Measurements from ENCODE around the gene DNMT3B.
A peak's percentile ranks its signal among the peaks of the same experiment; 100 is the strongest.
"Not testable (repeated sequence)": the region's sequence is repeated elsewhere in the genome, so short reads cannot be mapped to it uniquely, and the experiment has no call there.

The DNMT3B gene

GRCh38 chr20:32761831-32762753 is at the start of gene DNMT3B:
Gene DNMT3B, plus strand, starts transcription at chr20:32762385. Its CDS starts 17,939 bp downstream, at chr20:32780324.
- Mint-ChIP-seq H3K27me3 (ENCODE audit: low read depth) (peaks cover 14% of the 10 kb centered on the region), H3K36me3 (ENCODE audit: low read depth) (no peaks in the 10 kb centered on the region), H3K4me3 (peak within 1 kb of the TSS; percentile 90), H3K27ac (peak within 1 kb of the TSS; percentile 76), H3K9me3 (no peaks in the 10 kb centered on the region), H3K4me1 (ENCODE audit: low read depth) (peaks cover 16% of the 10 kb centered on the region)
- peak; percentile 77 for DNase-seq (ENCODE audit: low spot score)

GRCh38 chr20:32718749-32719348 is 43.3 kb upstream of the DNMT3B start:
- no peak for DNase-seq (ENCODE audit: low spot score)
- Mint-ChIP-seq H3K9me3 (no peaks in the 10 kb centered on the region), H3K27ac (peak overlapping the region; percentile 20), H3K27me3 (ENCODE audit: low read depth) (no peaks in the 10 kb centered on the region), H3K36me3 (ENCODE audit: low read depth) (peaks cover 22% of the 10 kb centered on the region), H3K4me3 (no peak overlapping the region), H3K4me1 (ENCODE audit: low read depth) (no peaks in the 10 kb centered on the region)

GRCh38 chr20:32727683-32728082 is 34.5 kb upstream of the DNMT3B start:
- Mint-ChIP-seq H3K27ac (no peak overlapping the region), H3K36me3 (ENCODE audit: low read depth) (peaks cover 34% of the 10 kb centered on the region), H3K4me3 (no peak overlapping the region), H3K4me1 (ENCODE audit: low read depth) (peaks cover 14% of the 10 kb centered on the region), H3K27me3 (ENCODE audit: low read depth) (no peaks in the 10 kb centered on the region), H3K9me3 (no peaks in the 10 kb centered on the region)
- no peak for DNase-seq (ENCODE audit: low spot score)

GRCh38 chr20:32728435-32728834 is 33.8 kb upstream of the DNMT3B start:
- not testable (repeated sequence) for H3K9me3 Mint-ChIP-seq; H3K4me3 Mint-ChIP-seq; H3K27me3 Mint-ChIP-seq (ENCODE audit: low read depth); H3K27ac Mint-ChIP-seq; DNase-seq (ENCODE audit: low spot score)
- H3K4me1 Mint-ChIP-seq (ENCODE audit: low read depth): peaks cover 14% of the 10 kb centered on the region
- peaks cover 34% of the 10 kb centered on the region for H3K36me3 Mint-ChIP-seq (ENCODE audit: low read depth)

GRCh38 chr20:32729334-32729733 is 32.9 kb upstream of the DNMT3B start:
- not testable (repeated sequence) for H3K9me3 Mint-ChIP-seq; H3K27me3 Mint-ChIP-seq (ENCODE audit: low read depth); H3K4me3 Mint-ChIP-seq; DNase-seq (ENCODE audit: low spot score)
- Mint-ChIP-seq H3K36me3 (ENCODE audit: low read depth) (peaks cover 34% of the 10 kb centered on the region), H3K27ac (peak overlapping the region; percentile 26), H3K4me1 (ENCODE audit: low read depth) (peaks cover 14% of the 10 kb centered on the region)

GRCh38 chr20:32731882-32732266 is 30.3 kb upstream of the DNMT3B start:
- Mint-ChIP-seq H3K4me1 (ENCODE audit: low read depth) (peaks cover 21% of the 10 kb centered on the region), H3K27ac (peak overlapping the region; percentile 84), H3K9me3 (no peaks in the 10 kb centered on the region), H3K27me3 (ENCODE audit: low read depth) (no peaks in the 10 kb centered on the region), H3K4me3 (peak overlapping the region; percentile 66), H3K36me3 (ENCODE audit: low read depth) (peaks cover 26% of the 10 kb centered on the region)
- no peak for DNase-seq (ENCODE audit: low spot score)

- peak overlapping the region; percentile 93 for H3K27ac Mint-ChIP-seq
- no peaks in the 10 kb centered on the region for H3K27me3 Mint-ChIP-seq (ENCODE audit: low read depth)
- peak overlapping the region; percentile 66 for H3K4me3 Mint-ChIP-seq
These were observed 24.6 kb upstream of the DNMT3B start for GRCh38 chr20:32737371-32738223.

GRCh38 chr20:32741151-32741550 is 21.0 kb upstream of the DNMT3B start:
- Mint-ChIP-seq H3K9me3 (no peaks in the 10 kb centered on the region), H3K4me3 (peak overlapping the region; percentile 99), H3K27me3 (ENCODE audit: low read depth) (no peaks in the 10 kb centered on the region), H3K4me1 (ENCODE audit: low read depth) (peaks cover 40% of the 10 kb centered on the region), H3K36me3 (ENCODE audit: low read depth) (peaks cover 14% of the 10 kb centered on the region), H3K27ac (no peak overlapping the region)
- no peak for DNase-seq (ENCODE audit: low spot score)

More at GRCh38 chr20:32737371-32738223, 24.6 kb upstream of the DNMT3B start:
- H3K4me1 Mint-ChIP-seq (ENCODE audit: low read depth): peaks cover 39% of the 10 kb centered on the region
- no peaks in the 10 kb centered on the region for H3K9me3 Mint-ChIP-seq
- peaks cover 12% of the 10 kb centered on the region for H3K36me3 Mint-ChIP-seq (ENCODE audit: low read depth)
- peak; percentile 45 for DNase-seq (ENCODE audit: low spot score)

- no peaks in the 10 kb centered on the region for H3K27me3 Mint-ChIP-seq (ENCODE audit: low read depth)
- no peaks in the 10 kb centered on the region for H3K9me3 Mint-ChIP-seq
- H3K27ac Mint-ChIP-seq: peak overlapping the region; percentile 97
- peaks cover 39% of the 10 kb centered on the region for H3K4me1 Mint-ChIP-seq (ENCODE audit: low read depth)
- DNase-seq (ENCODE audit: low spot score): no peak
- H3K36me3 Mint-ChIP-seq (ENCODE audit: low read depth): peaks cover 11% of the 10 kb centered on the region
- H3K4me3 Mint-ChIP-seq: peak overlapping the region; percentile 99
These were observed 19.6 kb upstream of the DNMT3B start for GRCh38 chr20:32742322-32743236.

- Mint-ChIP-seq H3K9me3 (no peaks in the 10 kb centered on the region), H3K36me3 (ENCODE audit: low read depth) (peaks cover 7% of the 10 kb centered on the region)
- peak; percentile 74 for DNase-seq (ENCODE audit: low spot score)
These were observed 18.7 kb upstream of the DNMT3B start, which contains the start of gene COMMD7 for GRCh38 chr20:32743237-32744112. Gene COMMD7, minus strand, starts transcription at chr20:32743467. Its CDS starts 76 bp downstream, at chr20:32743391.

GRCh38 chr20:32749914-32750637 is 12.1 kb upstream of the DNMT3B start:
- Mint-ChIP-seq H3K9me3 (no peaks in the 10 kb centered on the region), H3K4me3 (no peak overlapping the region), H3K27me3 (ENCODE audit: low read depth) (no peaks in the 10 kb centered on the region), H3K27ac (no peak overlapping the region), H3K36me3 (ENCODE audit: low read depth) (no peaks in the 10 kb centered on the region), H3K4me1 (ENCODE audit: low read depth) (peaks cover 2% of the 10 kb centered on the region)
- no peak for DNase-seq (ENCODE audit: low spot score)

More at GRCh38 chr20:32743237-32744112, 18.7 kb upstream of the DNMT3B start, which contains the start of gene COMMD7:
- H3K4me1 Mint-ChIP-seq (ENCODE audit: low read depth): peaks cover 33% of the 10 kb centered on the region
- H3K27ac Mint-ChIP-seq: peak within 1 kb of the TSS; percentile 98
- no peaks in the 10 kb centered on the region for H3K27me3 Mint-ChIP-seq (ENCODE audit: low read depth)
- peak within 1 kb of the TSS; percentile 99 for H3K4me3 Mint-ChIP-seq

All from T-helper 2 cell treated with Interferon-gamma antibody and Interleukin-4, amounts not matched to agents 5 μg/mL and 100 μg/mL, for 36 hours (primary cell).